Trophoblast cell (in vitro differentiated cells and primary cell): ENCODE measurements around the gene MYO1B.

Experiments used
- DNase-seq, 2 donors: peaks; one replicate each; pipeline ENCODE4 v3.0.0-alpha.2; 2016
- H2AFZ ChIP-seq: 2 replicates; pipeline ENCODE4 v1.6.1; 2013; ENCODE audit warnings: low read length, moderate library complexity, mild to moderate bottlenecking; ENCODE audit not compliant: insufficient read depth, poor library complexity
- H2AK5ac ChIP-seq: 2 replicates; pipeline ENCODE4 v1.6.1; 2013; ENCODE audit warnings: mild to moderate bottlenecking, low read length
- H2BK120ac ChIP-seq: 2 replicates; pipeline ENCODE4 v1.6.1; 2013; ENCODE audit warnings: low read length, mild to moderate bottlenecking, moderate library complexity; ENCODE audit not compliant: insufficient read depth, poor library complexity
- H2BK12ac ChIP-seq: 2 replicates; pipeline ENCODE4 v1.6.1; 2013; ENCODE audit warnings: mild to moderate bottlenecking, low read length, moderate library complexity
- H2BK5ac ChIP-seq: 2 replicates; pipeline ENCODE4 v1.6.1; 2013; ENCODE audit warnings: low read length, low read depth, moderate library complexity, mild to moderate bottlenecking; ENCODE audit not compliant: poor library complexity
- H3K14ac ChIP-seq: 2 replicates; pipeline ENCODE4 v1.6.1; 2013; ENCODE audit warnings: mild to moderate bottlenecking, low read length
- H3K18ac ChIP-seq: 2 replicates; pipeline ENCODE4 v1.6.1; 2013; ENCODE audit warnings: mild to moderate bottlenecking, low read length
- H3K23ac ChIP-seq: 2 replicates; pipeline ENCODE4 v1.6.1; 2013; ENCODE audit warnings: low read length
- H3K27ac ChIP-seq: 2 replicates; pipeline ENCODE4 v1.5.1; 2013; ENCODE audit warnings: low read depth, mild to moderate bottlenecking, inconsistent platforms, low read length, moderate library complexity
- H3K27me3 ChIP-seq: 2 replicates; pipeline ENCODE4 v1.6.1; 2013; ENCODE audit warnings: inconsistent platforms, mild to moderate bottlenecking, low read length, moderate library complexity; ENCODE audit not compliant: insufficient read depth
- H3K36me3 ChIP-seq, 2 experiments: 1 replicate in 1 of 2; 2 replicates in 1 of 2; pipeline ENCODE4 v1.6.1; 2013; ENCODE audit warnings: low read length in 2 of 2, mild to moderate bottlenecking in 2 of 2, moderate library complexity in 1 of 2; ENCODE audit not compliant: insufficient read depth in 2 of 2, control insufficient read depth in 1 of 2
- H3K4ac ChIP-seq: 2 replicates; pipeline ENCODE4 v1.6.1; 2013; ENCODE audit warnings: low read depth, mild to moderate bottlenecking, low read length, moderate library complexity
- H3K4me1 ChIP-seq, 2 experiments: 1 replicate in 1 of 2; 2 replicates in 1 of 2; pipeline ENCODE4 v1.6.1; 2013; ENCODE audit warnings: low read length in 2 of 2, mild to moderate bottlenecking in 2 of 2, moderate library complexity in 1 of 2; ENCODE audit not compliant: insufficient read depth in 2 of 2, control insufficient read depth in 1 of 2
- H3K4me2 ChIP-seq: 2 replicates; pipeline ENCODE4 v1.6.1; 2013; ENCODE audit warnings: inconsistent platforms, mild to moderate bottlenecking, low read length, moderate library complexity
- H3K4me3 ChIP-seq: 2 replicates; pipeline ENCODE4 v1.5.1; 2013; ENCODE audit warnings: mild to moderate bottlenecking, low read depth, low read length, inconsistent platforms
- H3K79me1 ChIP-seq: one replicate; pipeline ENCODE4 v1.6.1; 2013; ENCODE audit warnings: low read length
- H3K79me2 ChIP-seq: 2 replicates; pipeline ENCODE4 v1.6.1; 2013; ENCODE audit warnings: low read length, mild to moderate bottlenecking; ENCODE audit not compliant: control insufficient read depth, insufficient read depth, poor library complexity
- H3K9ac ChIP-seq: 2 replicates; pipeline ENCODE4 v1.6.1; 2013; ENCODE audit warnings: mild to moderate bottlenecking, low read length
- H3K9me3 ChIP-seq: 2 replicates; pipeline ENCODE4 v1.6.1; 2013; ENCODE audit warnings: low read depth, mild to moderate bottlenecking, control low read depth, inconsistent platforms, low read length; ENCODE audit not compliant: insufficient read depth
- H4K12ac ChIP-seq: 2 replicates; pipeline ENCODE4 v1.6.1; 2013; ENCODE audit warnings: low read depth, mild to moderate bottlenecking, low read length, moderate library complexity
- H4K8ac ChIP-seq: 2 replicates; pipeline ENCODE4 v1.6.1; 2013; ENCODE audit warnings: low read depth, mild to moderate bottlenecking, low read length, moderate library complexity
- H4K91ac ChIP-seq: one replicate; pipeline ENCODE4 v1.6.1; 2013; ENCODE audit warnings: low read depth, mild to moderate bottlenecking, low read length, moderate library complexity
- WGBS: extraction: QIAGEN DNeasy Blood & Tissue Kit; methylation state at CpG from one replicate; pipeline ENCODE4 v1.1.7; 2013; ENCODE audit warnings: missing lambda C conversion rate; ENCODE audit not compliant: insufficient read length, insufficient coverage; ENCODE audit errors: extremely low coverage; 5-methylcytosine and 5-hydroxymethylcytosine counted together

Gene MYO1B

DNA sequence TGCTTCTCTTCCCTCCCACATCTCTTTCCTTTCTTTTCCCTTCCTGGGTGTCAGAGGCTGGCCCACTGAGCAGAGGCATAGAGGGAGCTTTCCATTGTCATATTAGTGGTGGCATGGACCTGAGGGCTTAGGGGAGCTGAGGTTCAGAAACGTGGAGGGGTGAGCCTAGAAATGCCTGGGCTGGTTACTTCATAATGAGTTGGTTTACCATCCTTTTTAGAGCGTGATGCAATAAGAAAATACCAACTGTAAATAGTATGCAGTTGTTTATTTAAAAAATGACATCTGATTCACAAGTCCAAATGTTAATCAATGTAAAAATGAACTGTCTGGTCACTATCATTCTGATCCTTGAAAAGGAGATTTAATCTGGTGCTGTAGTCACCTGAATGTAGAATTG lies 46.3 kb downstream of the MYO1B start:
- Histone ChIP-seq H3K27ac (no peak overlapping the region), H2AK5ac (no peak overlapping the region), H2BK120ac (no peak overlapping the region), H3K4ac (peak overlapping the region; percentile 98), H3K4me2 (no peak overlapping the region), H2AFZ (no peak overlapping the region), H4K12ac (no peak overlapping the region), H3K9me3 (no peaks in the 10 kb centered on the region), H4K91ac (no peak overlapping the region), H4K8ac (no peak overlapping the region), H3K9ac (no peak overlapping the region), H3K79me2 (peaks cover 6% of the 10 kb centered on the region), H3K36me3 (no peaks in the 10 kb centered on the region), H3K4me3 (no peak overlapping the region), H2BK5ac (no peak overlapping the region), H3K4me1 (peaks cover 3 to 7% of the 10 kb centered on the region in 2 experiments), H3K23ac (no peak overlapping the region), H3K18ac (no peak overlapping the region), H3K79me1 (no peaks in the 10 kb centered on the region), H3K14ac (no peak overlapping the region), H2BK12ac (no peak overlapping the region), H3K27me3 (no peaks in the 10 kb centered on the region)
- WGBS, result no CpG with 5 or more reads among the region's 2 CpGs
- no peak for DNase-seq

DNA sequence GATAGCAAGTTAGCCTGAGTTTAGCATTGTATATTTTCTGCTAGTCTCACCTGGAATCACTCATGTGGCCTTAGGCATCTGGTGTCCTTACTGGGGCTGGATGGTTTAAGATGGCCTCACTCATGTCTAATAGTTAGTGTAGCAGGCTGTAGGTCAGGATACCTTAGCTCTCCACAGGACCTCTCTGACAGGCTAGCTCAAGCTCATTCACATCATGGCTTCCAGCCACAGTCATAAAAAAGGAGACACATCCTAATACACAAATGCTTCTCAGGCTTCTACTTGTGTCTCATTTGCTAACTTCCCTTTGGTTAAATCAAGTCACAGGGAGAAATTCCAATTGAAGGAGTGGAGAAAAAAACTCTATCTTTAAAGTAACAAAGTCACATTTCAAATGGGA lies 47.7 kb downstream of the MYO1B start:
- H3K36me3 ChIP-seq, result peaks cover 0 to 3% of the 10 kb centered on the region in 2 experiments
- no peaks in the 10 kb centered on the region for H3K27me3 ChIP-seq
- H3K4me1 ChIP-seq, result peaks cover 3 to 7% of the 10 kb centered on the region in 2 experiments
- H3K18ac ChIP-seq, result peak overlapping the region; percentile 82
- no peak overlapping the region for H4K12ac ChIP-seq
- H3K4ac ChIP-seq, result no peak overlapping the region
- H3K9me3 ChIP-seq, result no peaks in the 10 kb centered on the region
- no peak overlapping the region for H2AK5ac ChIP-seq
- H3K4me2 ChIP-seq, result no peak overlapping the region
- DNase-seq, result no peak
- no peak overlapping the region for H2BK12ac ChIP-seq
- H3K14ac ChIP-seq, result no peak overlapping the region
- no peak overlapping the region for H2BK120ac ChIP-seq
- H3K27ac ChIP-seq, result no peak overlapping the region
- H3K23ac ChIP-seq, result no peak overlapping the region
- H3K79me2 ChIP-seq, result peaks cover 5% of the 10 kb centered on the region
- no peak overlapping the region for H2AFZ ChIP-seq
- no peak overlapping the region for H3K9ac ChIP-seq
- H3K79me1 ChIP-seq, result no peaks in the 10 kb centered on the region
- H4K8ac ChIP-seq, result no peak overlapping the region
- H3K4me3 ChIP-seq, result no peak overlapping the region
- no peak overlapping the region for H4K91ac ChIP-seq
- H2BK5ac ChIP-seq, result no peak overlapping the region

DNA sequence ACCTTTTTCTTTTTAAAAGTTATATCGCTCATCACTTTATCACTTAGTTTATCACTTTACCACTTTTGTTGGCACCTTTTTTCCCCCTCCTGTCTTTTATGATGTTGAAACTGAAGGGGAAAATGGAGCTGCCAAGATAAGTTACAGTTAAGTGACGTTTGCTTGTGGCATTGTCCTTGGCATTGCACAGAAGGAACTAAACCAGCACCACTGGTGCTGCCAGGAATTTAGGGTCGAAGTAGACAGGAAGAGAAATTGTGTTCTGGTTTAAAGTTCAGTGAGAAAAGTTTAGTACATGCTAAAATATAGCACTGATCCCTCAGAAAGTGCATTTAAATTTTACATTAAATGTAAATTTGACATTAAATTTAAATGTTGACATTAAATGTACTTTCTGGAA lies 49.9 kb downstream of the MYO1B start:
- H2BK120ac ChIP-seq, result no peak overlapping the region
- H3K9me3 ChIP-seq, result no peaks in the 10 kb centered on the region
- peaks cover 0 to 3% of the 10 kb centered on the region in 2 experiments for H3K36me3 ChIP-seq
- no peak overlapping the region for H3K14ac ChIP-seq
- H3K27ac ChIP-seq, result no peak overlapping the region
- no peak overlapping the region for H3K18ac ChIP-seq
- peaks cover 3 to 9% of the 10 kb centered on the region in 2 experiments for H3K4me1 ChIP-seq
- H3K79me1 ChIP-seq, result no peaks in the 10 kb centered on the region
- no peak for DNase-seq
- WGBS, result no CpG with 5 or more reads among the region's 3 CpGs
- H4K8ac ChIP-seq, result no peak overlapping the region
- H4K91ac ChIP-seq, result no peak overlapping the region
- no peak overlapping the region for H3K23ac ChIP-seq
- peaks cover 7% of the 10 kb centered on the region for H3K79me2 ChIP-seq
- H3K9ac ChIP-seq, result no peak overlapping the region
- no peak overlapping the region for H2AFZ ChIP-seq
- H3K4me3 ChIP-seq, result no peak overlapping the region
- H2AK5ac ChIP-seq, result no peak overlapping the region
- no peak overlapping the region for H3K4me2 ChIP-seq
- no peaks in the 10 kb centered on the region for H3K27me3 ChIP-seq
- H2BK12ac ChIP-seq, result no peak overlapping the region
- H4K12ac ChIP-seq, result no peak overlapping the region
- no peak overlapping the region for H3K4ac ChIP-seq
- no peak overlapping the region for H2BK5ac ChIP-seq

DNA sequence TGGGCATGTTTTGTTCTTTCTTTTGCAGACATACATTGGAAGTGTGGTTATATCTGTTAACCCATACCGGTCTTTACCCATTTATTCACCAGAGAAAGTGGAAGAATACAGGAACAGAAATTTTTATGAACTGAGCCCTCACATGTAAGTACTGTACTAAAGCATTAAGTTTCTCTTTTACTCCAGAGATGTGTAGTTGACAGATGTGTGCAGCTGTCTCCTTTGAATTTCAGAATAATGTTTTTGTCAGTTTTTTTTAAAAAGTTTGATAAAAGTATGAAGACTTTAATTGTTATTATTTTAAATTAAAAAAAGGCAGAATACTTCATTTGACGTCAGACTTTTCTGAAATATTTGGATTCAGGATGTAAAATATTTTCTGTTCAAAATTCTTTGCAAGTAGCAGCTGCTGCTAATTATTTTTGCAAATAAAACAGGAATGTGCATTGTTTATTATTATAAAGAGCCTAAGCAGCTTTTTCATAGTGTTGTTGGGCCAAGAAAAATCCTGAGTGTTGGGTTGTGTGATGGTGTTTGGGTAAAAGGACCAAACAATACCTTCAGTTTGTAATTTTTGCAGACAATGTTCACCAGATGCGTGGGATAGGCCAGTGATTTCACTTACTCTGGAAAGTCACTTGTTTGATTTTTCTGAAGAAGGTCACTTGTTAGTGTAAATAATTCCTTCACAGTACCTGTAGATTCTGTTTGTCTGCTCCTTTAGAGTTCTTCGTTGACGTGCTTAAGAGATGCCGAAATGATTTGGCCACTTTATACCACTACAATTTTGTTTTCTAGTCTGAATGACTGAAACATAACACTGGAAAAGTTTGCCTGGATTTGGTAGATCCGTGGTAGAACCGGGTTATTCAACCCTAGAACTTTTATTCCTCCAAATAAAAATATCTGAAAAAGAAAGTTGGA lies 51.1 kb downstream of the MYO1B start:
- Histone ChIP-seq H2BK120ac (no peak overlapping the region), H3K79me2 (peaks cover 6% of the 10 kb centered on the region), H3K4ac (no peak overlapping the region), H3K14ac (no peak overlapping the region), H4K12ac (no peak overlapping the region), H3K27me3 (no peaks in the 10 kb centered on the region), H3K9me3 (no peaks in the 10 kb centered on the region), H2AK5ac (no peak overlapping the region), H3K4me2 (no peak overlapping the region), H2AFZ (no peak overlapping the region), H2BK12ac (no peak overlapping the region), H3K79me1 (no peaks in the 10 kb centered on the region), H3K18ac (no peak overlapping the region), H3K4me1 (peaks cover 2 to 9% of the 10 kb centered on the region in 2 experiments), H4K91ac (no peak overlapping the region), H3K36me3 (peaks cover 0 to 5% of the 10 kb centered on the region in 2 experiments), H3K4me3 (no peak overlapping the region), H2BK5ac (no peak overlapping the region), H3K9ac (no peak overlapping the region), H3K23ac (no peak overlapping the region), H4K8ac (no peak overlapping the region), H3K27ac (no peak overlapping the region)
- no CpG with 5 or more reads among the region's 8 CpGs for WGBS
- DNase-seq, result no peak
